ENCODE results near the gene SMG1. TPM values are rescaled to one million over a fixed set of nuclear protein-coding genes. Genes with fewer than 3 reads are reported as not detected.

Gene SMG1
- total and polyA plus RNA-seq, 10 of the 15 experiments (the other 5 are each of a cell fraction or from before 2014, with no cell fraction given), result 3.9 to 66.7 (median 37.0) TPM

DNA sequence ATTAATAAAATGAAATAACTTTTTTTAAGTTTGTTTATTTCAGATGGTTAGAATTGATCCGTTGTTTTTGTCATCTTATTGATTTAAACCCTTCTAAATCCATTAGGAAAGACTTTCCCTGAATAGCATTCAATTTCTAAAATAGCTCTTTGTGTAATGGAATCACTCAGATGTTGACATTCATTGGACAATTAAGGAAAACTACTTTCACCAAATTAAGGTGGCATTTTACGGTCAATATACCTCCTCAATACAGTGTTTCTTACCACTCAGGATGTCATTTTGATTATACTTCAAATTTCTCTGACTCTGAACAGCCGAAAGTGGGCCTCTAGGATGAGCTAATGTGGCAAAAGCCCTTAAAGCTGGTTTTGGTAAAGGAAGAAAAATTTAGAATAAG is 126.7 kb downstream of the SMG1 start (continued):
- TF ChIP-seq EP300 (IDR thresholded peaks at IDR 0.05; ENCODE audit: borderline replicate concordance in 1 of 2, control insufficient read depth in 1 of 2, low read depth in 2 of 2, low read length in 2 of 2) (no peak), CHD4 (IDR thresholded peaks at IDR 0.05) (no peak)
- TF ChIP-seq, protein P1, sequence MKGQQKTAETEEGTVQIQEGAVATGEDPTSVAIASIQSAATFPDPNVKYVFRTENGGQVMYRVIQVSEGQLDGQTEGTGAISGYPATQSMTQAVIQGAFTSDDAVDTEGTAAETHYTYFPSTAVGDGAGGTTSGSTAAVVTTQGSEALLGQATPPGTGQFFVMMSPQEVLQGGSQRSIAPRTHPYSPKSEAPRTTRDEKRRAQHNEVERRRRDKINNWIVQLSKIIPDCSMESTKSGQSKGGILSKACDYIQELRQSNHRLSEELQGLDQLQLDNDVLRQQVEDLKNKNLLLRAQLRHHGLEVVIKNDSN (IDR thresholded peaks at IDR 0.05; ENCODE audit: borderline replicate concordance, extremely low read length, insufficient read depth, low read depth, low read length), result no peak
- TF ChIP-seq, protein P2, sequence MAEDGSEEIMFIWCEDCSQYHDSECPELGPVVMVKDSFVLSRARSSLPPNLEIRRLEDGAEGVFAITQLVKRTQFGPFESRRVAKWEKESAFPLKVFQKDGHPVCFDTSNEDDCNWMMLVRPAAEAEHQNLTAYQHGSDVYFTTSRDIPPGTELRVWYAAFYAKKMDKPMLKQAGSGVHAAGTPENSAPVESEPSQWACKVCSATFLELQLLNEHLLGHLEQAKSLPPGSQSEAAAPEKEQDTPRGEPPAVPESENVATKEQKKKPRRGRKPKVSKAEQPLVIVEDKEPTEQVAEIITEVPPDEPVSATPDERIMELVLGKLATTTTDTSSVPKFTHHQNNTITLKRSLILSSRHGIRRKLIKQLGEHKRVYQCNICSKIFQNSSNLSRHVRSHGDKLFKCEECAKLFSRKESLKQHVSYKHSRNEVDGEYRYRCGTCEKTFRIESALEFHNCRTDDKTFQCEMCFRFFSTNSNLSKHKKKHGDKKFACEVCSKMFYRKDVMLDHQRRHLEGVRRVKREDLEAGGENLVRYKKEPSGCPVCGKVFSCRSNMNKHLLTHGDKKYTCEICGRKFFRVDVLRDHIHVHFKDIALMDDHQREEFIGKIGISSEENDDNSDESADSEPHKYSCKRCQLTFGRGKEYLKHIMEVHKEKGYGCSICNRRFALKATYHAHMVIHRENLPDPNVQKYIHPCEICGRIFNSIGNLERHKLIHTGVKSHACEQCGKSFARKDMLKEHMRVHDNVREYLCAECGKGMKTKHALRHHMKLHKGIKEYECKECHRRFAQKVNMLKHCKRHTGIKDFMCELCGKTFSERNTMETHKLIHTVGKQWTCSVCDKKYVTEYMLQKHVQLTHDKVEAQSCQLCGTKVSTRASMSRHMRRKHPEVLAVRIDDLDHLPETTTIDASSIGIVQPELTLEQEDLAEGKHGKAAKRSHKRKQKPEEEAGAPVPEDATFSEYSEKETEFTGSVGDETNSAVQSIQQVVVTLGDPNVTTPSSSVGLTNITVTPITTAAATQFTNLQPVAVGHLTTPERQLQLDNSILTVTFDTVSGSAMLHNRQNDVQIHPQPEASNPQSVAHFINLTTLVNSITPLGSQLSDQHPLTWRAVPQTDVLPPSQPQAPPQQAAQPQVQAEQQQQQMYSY (CRISPR knock-in tag; IDR thresholded peaks at IDR 0.05), result no peak

DNA sequence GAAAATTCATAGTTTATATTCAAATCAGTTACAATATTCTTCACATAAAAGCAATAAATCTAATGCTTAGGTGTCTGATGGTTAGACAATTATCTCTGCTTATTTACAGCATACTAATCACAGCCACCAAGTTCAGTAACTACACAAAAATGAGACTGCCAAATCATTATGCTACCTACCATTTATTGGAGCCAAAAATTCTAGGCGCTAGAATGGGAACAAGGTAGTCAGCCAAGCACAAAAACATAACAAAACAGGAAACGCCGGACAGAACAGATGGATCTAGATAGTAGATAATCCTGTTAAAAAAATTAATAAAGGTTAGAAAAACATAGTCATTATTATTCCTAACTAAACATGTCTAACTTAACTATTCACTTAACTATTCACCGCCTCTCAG is 128.5 kb downstream of the SMG1 start:
- POLR2A ChIA-PET, result interaction anchor here (8.9 kb wide), 1 partner anchor 9 kb away, joined by 128 read pairs; the partner anchor contains the start of gene RPS15A
- RAD21 ChIA-PET (ENCODE audit: unreplicated experiment), result no interaction called here
- Histone ChIP-seq H3K27ac (ENCODE audit: control insufficient read depth, insufficient read depth) (no peak overlapping the region), H3K27me3 (replicated peaks in 1 of 2; ENCODE audit: control insufficient read depth in 2 of 2, insufficient read depth in 2 of 2, low read length in 1 of 2) (no peaks in the 10 kb centered on the region), H3K4me1 (ENCODE audit: control insufficient read depth, insufficient read depth, low read length) (peaks cover 8% of the 10 kb centered on the region), H3K4me3 (no peak overlapping the region), H3K4me2 (ENCODE audit: control insufficient read depth, insufficient read depth) (no peak overlapping the region), H3K9ac (ENCODE audit: control insufficient read depth, insufficient read depth, low read length) (no peak overlapping the region), H3K9me3 (replicated peaks; ENCODE audit: control insufficient read depth, insufficient read depth, low read length) (no peaks in the 10 kb centered on the region), H2AFZ (ENCODE audit: control insufficient read depth, low read depth, low read length) (no peak overlapping the region), H3K36me3 (ENCODE audit: control insufficient read depth in 2 of 2, insufficient read depth in 2 of 2, low read length in 1 of 2) (peaks cover 3 to 21% of the 10 kb centered on the region in 2 experiments), H3K79me2 (ENCODE audit: control insufficient read depth, insufficient read depth, low read length) (peaks cover 50% of the 10 kb centered on the region), H4K20me1 (ENCODE audit: control insufficient read depth, insufficient read depth) (no peaks in the 10 kb centered on the region)
- intact Hi-C loops (cut with micrococcal nuclease; ENCODE audit: unreplicated experiment) (no loop called here), in situ Hi-C loops (cut with MboI) (loop anchor here (10.0 kb wide), 1 partner anchor 727 kb away; the partner anchor contains the start of genes CCP110 and GDE1)
- FAIRE-seq (no peak), DNase-seq (ENCODE audit: low read depth, low spot score) (no peak), ATAC-seq (no peak)
- CTCF ChIA-PET, result interaction anchor here (5.3 kb wide), 1 partner anchor 8 kb away, joined by 80 read pairs; the partner anchor contains the start of gene RPS15A
- SMC1A ChIA-PET (ENCODE audit: uncharacterized antibody, unreplicated experiment), result interaction anchor here (1.7 to 7.2 kb wide), 2 partner anchors 12 to 38 kb away, joined by 4 to 64 read pairs; no protein-coding TSS in a partner anchor
- WGBS (ENCODE audit: insufficient coverage, insufficient replicate concordance, low lambda C conversion rate, missing lambda C conversion rate), result 90% methylated on average over 4 of the region's 4 CpGs
- no TSS peak for BruUV-seq (replicated peaks)
- TF ChIP-seq, protein P3, sequence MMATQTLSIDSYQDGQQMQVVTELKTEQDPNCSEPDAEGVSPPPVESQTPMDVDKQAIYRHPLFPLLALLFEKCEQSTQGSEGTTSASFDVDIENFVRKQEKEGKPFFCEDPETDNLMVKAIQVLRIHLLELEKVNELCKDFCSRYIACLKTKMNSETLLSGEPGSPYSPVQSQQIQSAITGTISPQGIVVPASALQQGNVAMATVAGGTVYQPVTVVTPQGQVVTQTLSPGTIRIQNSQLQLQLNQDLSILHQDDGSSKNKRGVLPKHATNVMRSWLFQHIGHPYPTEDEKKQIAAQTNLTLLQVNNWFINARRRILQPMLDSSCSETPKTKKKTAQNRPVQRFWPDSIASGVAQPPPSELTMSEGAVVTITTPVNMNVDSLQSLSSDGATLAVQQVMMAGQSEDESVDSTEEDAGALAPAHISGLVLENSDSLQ (IDR thresholded peaks at IDR 0.05), result no peak
- TF ChIP-seq, protein P4, sequence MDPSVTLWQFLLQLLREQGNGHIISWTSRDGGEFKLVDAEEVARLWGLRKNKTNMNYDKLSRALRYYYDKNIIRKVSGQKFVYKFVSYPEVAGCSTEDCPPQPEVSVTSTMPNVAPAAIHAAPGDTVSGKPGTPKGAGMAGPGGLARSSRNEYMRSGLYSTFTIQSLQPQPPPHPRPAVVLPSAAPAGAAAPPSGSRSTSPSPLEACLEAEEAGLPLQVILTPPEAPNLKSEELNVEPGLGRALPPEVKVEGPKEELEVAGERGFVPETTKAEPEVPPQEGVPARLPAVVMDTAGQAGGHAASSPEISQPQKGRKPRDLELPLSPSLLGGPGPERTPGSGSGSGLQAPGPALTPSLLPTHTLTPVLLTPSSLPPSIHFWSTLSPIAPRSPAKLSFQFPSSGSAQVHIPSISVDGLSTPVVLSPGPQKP (IDR thresholded peaks at IDR 0.05; ENCODE audit: low read depth, low read length), result no peak
- TF ChIP-seq GABPA (IDR thresholded peaks at IDR 0.05; ENCODE audit: low read depth) (no peak), SPI1 (IDR thresholded peaks at IDR 0.05; ENCODE audit: borderline replicate concordance, insufficient read depth, low read depth, low read length) (no peak)

Measured in GM12878 (cell line).